HepG2 (cell line): ENCODE measurements around the gene ERFL. TPM values are rescaled to one million over a fixed set of nuclear protein-coding genes. Genes with fewer than 3 reads are reported as not detected.

Experiments
- ATAC-seq: fragments of 200-7000 bp; cut with Tn5 transposase; 3 replicates; pipeline ENCODE4 v1.9.1; 2020; ENCODE audit warnings: mild to moderate bottlenecking, moderate library complexity
- BruUV-seq: library from RNA; stranded (reverse); fragments of 400-500 nt; replicated peaks from 2 replicates; lab custom pipeline; 2021; lab: Mats Ljungman, UMichigan
- CTCF ChIA-PET: fragments of 300-600 bp; formaldehyde crosslinking; extraction: SDS; loops from one replicate; lab custom pipeline; 2021; ENCODE audit warnings: low total read pairs, inconsistent platforms, low intra/inter-chr PET ratio; lab: Yijun Ruan, JAX
- POLR2A ChIA-PET: fragments of 350-600 bp; sonication (Branson Sonifier 250); formaldehyde crosslinking; loops from one replicate; lab custom pipeline; 2020; ENCODE audit warnings: antibody characterized with exemption, inconsistent platforms; lab: Yijun Ruan, JAX
- DNase-seq: peaks from one replicate; pipeline ENCODE4 v3.0.0-alpha.2; 2015; ENCODE audit warnings: low spot score
- FAIRE-seq: peaks from 3 replicates; lab custom pipeline; 2011; peaks lifted over from hg19 to GRCh38; lab: Jason Lieb, UNC
- H2AFZ ChIP-seq: one replicate; pipeline ENCODE4 v1.6.1; 2011; ENCODE audit warnings: low read length, inconsistent platforms
- H3K27ac ChIP-seq: fragments of 300-600 bp; 3 replicates; pipeline ENCODE4 v1.8.0; 2011; ENCODE audit warnings: mixed run types, mild to moderate bottlenecking, mixed read lengths, low read length, inconsistent platforms; ENCODE audit not compliant: insufficient read depth; ENCODE audit errors: extremely low read length
- H3K27me3 ChIP-seq, 2 experiments: fragments of 200-600 bp in 1 of 2; 2 replicates in 1 of 2; 3 replicates in 1 of 2; pipeline versions ENCODE4 v1.6.0 to v1.8.0; 2011; ENCODE audit warnings: low read length in 2 of 2, mild to moderate bottlenecking in 2 of 2, moderate library complexity in 2 of 2, inconsistent platforms in 1 of 2; ENCODE audit not compliant: insufficient read depth in 2 of 2, control insufficient read depth in 1 of 2
- H3K36me3 ChIP-seq, 2 experiments: fragments of 200-600 bp in 1 of 2; replicated peaks in 1 of 2; 2 replicates in 1 of 2; 3 replicates in 1 of 2; pipeline versions ENCODE4 v1.5.1 to v1.8.0; 2011; ENCODE audit warnings: low read length in 2 of 2, inconsistent platforms in 1 of 2; ENCODE audit not compliant: insufficient read depth in 2 of 2, control insufficient read depth in 1 of 2
- H3K4me1 ChIP-seq: 2 replicates; pipeline ENCODE4 v1.5.1; 2012; ENCODE audit warnings: low read length, inconsistent platforms; ENCODE audit not compliant: insufficient read depth
- H3K4me2 ChIP-seq: 2 replicates; pipeline ENCODE4 v1.6.0; 2011; ENCODE audit warnings: low read depth, low read length, inconsistent platforms
- H3K4me3 ChIP-seq, 3 experiments: fragments of 200-600 bp in 1 of 3; sonication (generic), shearing (Covaris generic) in 1 of 3; replicated peaks in 1 of 3; 2 replicates each; pipeline ENCODE4 v1.5.1; 2011 to 2016; ENCODE audit warnings: low read length in 3 of 3, inconsistent platforms in 2 of 3, low read depth in 2 of 3, mild to moderate bottlenecking in 2 of 3, control low read depth in 1 of 3, mixed read lengths in 1 of 3; ENCODE audit not compliant: insufficient read depth in 1 of 3
- H3K79me2 ChIP-seq: one replicate; pipeline ENCODE4 v1.6.1; 2011; ENCODE audit warnings: low read length, inconsistent platforms; ENCODE audit not compliant: insufficient read depth
- H3K9ac ChIP-seq: 2 replicates; pipeline ENCODE4 v1.6.0; 2011; ENCODE audit warnings: mild to moderate bottlenecking, low read depth, low read length, inconsistent platforms; ENCODE audit not compliant: insufficient read depth
- H3K9me3 ChIP-seq: 2 replicates; pipeline ENCODE4 v1.5.1; 2012; ENCODE audit warnings: mild to moderate bottlenecking, low read length
- H4K20me1 ChIP-seq: 2 replicates; pipeline ENCODE4 v1.6.0; 2011; ENCODE audit warnings: inconsistent platforms, mild to moderate bottlenecking, low read length, moderate library complexity; ENCODE audit not compliant: insufficient read depth
- DR1 ChIP-seq: sonication (generic); formaldehyde crosslinking; IDR thresholded peaks from 2 replicates; pipeline ENCODE4 v1.8.0; 2021; ENCODE audit warnings: mild to moderate bottlenecking, missing genetic modification reagents, inconsistent platforms
- GRHL1 ChIP-seq: sonication (generic); formaldehyde crosslinking; conservative IDR thresholded peaks from 2 replicates; pipeline ENCODE4 v1.8.0; 2022; ENCODE audit warnings: missing genetic modification reagents
- MTF2 ChIP-seq: sonication (generic); formaldehyde crosslinking; IDR thresholded peaks from 2 replicates; pipeline ENCODE4 v1.5.0; 2020; ENCODE audit warnings: missing genetic modification reagents, borderline replicate concordance
- MYPOP ChIP-seq: sonication (generic); formaldehyde crosslinking; IDR thresholded peaks from 2 replicates; pipeline ENCODE4 v1.8.1; 2023; ENCODE audit warnings: mild to moderate bottlenecking, moderate library complexity, missing genetic modification reagents
- STAT5B ChIP-seq: sonication (generic); formaldehyde crosslinking; IDR thresholded peaks from 2 replicates; pipeline ENCODE4 v1.4.0; 2020; ENCODE audit warnings: missing genetic modification reagents
- TARDBP ChIP-seq: sonication (generic); formaldehyde crosslinking; IDR thresholded peaks from 2 replicates; pipeline ENCODE4 v1.8.0; 2022; ENCODE audit warnings: mild to moderate bottlenecking, missing genetic modification reagents
- YEATS4 ChIP-seq: sonication (generic); formaldehyde crosslinking; IDR thresholded peaks from 2 replicates; pipeline ENCODE4 v1.4.0; 2020; ENCODE audit warnings: missing genetic modification reagents, borderline replicate concordance
- ZBTB37 ChIP-seq: sonication (generic); formaldehyde crosslinking; IDR thresholded peaks from 2 replicates; pipeline ENCODE4 v1.4.0; 2020; ENCODE audit warnings: mild to moderate bottlenecking, missing genetic modification reagents
- ZBTB38 ChIP-seq: sonication (generic); formaldehyde crosslinking; IDR thresholded peaks from 2 replicates; pipeline ENCODE4 v1.5.1; 2020; ENCODE audit warnings: mild to moderate bottlenecking, missing genetic modification reagents
- ZFP90 ChIP-seq: sonication (generic); formaldehyde crosslinking; IDR thresholded peaks from 2 replicates; pipeline ENCODE4 v1.8.0; 2022; ENCODE audit warnings: missing genetic modification reagents, mild to moderate bottlenecking, inconsistent platforms, borderline replicate concordance
- ZNF143 ChIP-seq: sonication (generic); formaldehyde crosslinking; IDR thresholded peaks from 2 replicates; pipeline ENCODE4 v1.4.0; 2020; ENCODE audit warnings: missing genetic modification reagents
- ZNF414 ChIP-seq: sonication (generic); formaldehyde crosslinking; IDR thresholded peaks from 2 replicates; pipeline ENCODE4 v1.5.0; 2020; ENCODE audit warnings: missing genetic modification reagents
- ZNF44 ChIP-seq: sonication (generic); formaldehyde crosslinking; IDR thresholded peaks from 2 replicates; pipeline ENCODE4 v1.5.1; 2020; ENCODE audit warnings: mild to moderate bottlenecking, missing genetic modification reagents
- ZNF749 ChIP-seq: sonication (generic); formaldehyde crosslinking; IDR thresholded peaks from 2 replicates; pipeline ENCODE4 v1.8.0; 2022; ENCODE audit warnings: mild to moderate bottlenecking, missing genetic modification reagents, moderate library complexity, borderline replicate concordance
- ZNF800 ChIP-seq: sonication (generic); formaldehyde crosslinking; IDR thresholded peaks from 2 replicates; pipeline ENCODE4 v1.4.0; 2020; ENCODE audit warnings: missing genetic modification reagents
- WGBS: methylation state at CpG from one replicate; pipeline ENCODE4 v1.1.6; 2017; ENCODE audit warnings: low lambda C conversion rate; 5-methylcytosine and 5-hydroxymethylcytosine counted together
- in situ Hi-C: cut with HindIII; loops from 2 replicates; pipeline ENCODE4 v1.10.0; 2017; ENCODE audit warnings: low pct_unique_long_range_greater_than_20kb; ENCODE audit not compliant: extremely low pct_ligation_motif_present
- intact Hi-C: fragments of 100-400 bp; cut with micrococcal nuclease; formaldehyde crosslinking; loops from one replicate; pipeline ENCODE4 v1.10.0; 2022; ENCODE audit not compliant: unreplicated experiment
- polyA plus RNA-seq, 8 experiments: library from polyadenylated mRNA; depleted of rRNA in 3 of 8; stranded (reverse) in 7 of 8; unstranded in 1 of 8; fragments of >200 nt; fragmentation: Illumina TruSeq in 4 of 8; extraction: Trizol in 4 of 8; gene quantifications; 2 replicates each; pipeline versions ENCODE4 v1.2.1 to v1.2.3, GENCODE V29; 2011 to 2016; ENCODE audit warnings: low read depth in 4 of 8, missing spikeins in 1 of 8, mixed read lengths in 1 of 8; ENCODE audit not compliant: insufficient read depth in 1 of 8
- total RNA-seq, 5 experiments: library from RNA; depleted of rRNA; stranded (reverse); fragments of >200 nt; fragmentation: Illumina TruSeq; extraction: Trizol; gene quantifications; 2 replicates each; pipeline ENCODE4 v1.2.3, GENCODE V29; 2016; ENCODE audit warnings: low read depth in 1 of 5

ERFL gene
- total and polyA plus RNA-seq, 2 of the 13 experiments (the other 11 are each of a cell fraction or from before 2014, with no cell fraction given): not detected

GRCh38 chr19:41883821-41884733 is 44.2 kb downstream of the ERFL start:
- ChIA-PET CTCF (no interaction called here), POLR2A (interaction anchor here (0.6 to 2.4 kb wide), 7 partner anchors 12 to 398 kb away, joined by 3 to 26 read pairs (median 3); partner anchors contain the start of genes GSK3A, RABAC1 and RPS19)
- TSS peak; percentile 80 for BruUV-seq
- H3K9me3 ChIP-seq: no peaks in the 10 kb centered on the region
- H3K27ac ChIP-seq: peak overlapping the region; percentile 71
- peak overlapping the region; percentile 83 for H3K9ac ChIP-seq
- peak overlapping the region; percentile 93 for H3K4me2 ChIP-seq
- ATAC-seq (peak; percentile 91), FAIRE-seq (peak; percentile 85), DNase-seq (peak; percentile 93)
- peaks cover 25% of the 10 kb centered on the region for H3K79me2 ChIP-seq
- H4K20me1 ChIP-seq: no peaks in the 10 kb centered on the region
- intact Hi-C loops (no loop called here), in situ Hi-C loops (loop anchor here (5.0 to 10.0 kb wide), 2 partner anchors 51 to 73 kb away; partner anchors contain the start of gene RABAC1)
- H3K36me3 ChIP-seq: 0 out of 5 replicates have a peak, but pooled peaks cover 2 to 4% of the 10 kb centered on the region in 2 experiments
- 0% methylated on average over 13 of the region's 66 CpGs for WGBS
- peak overlapping the region; percentile 87 to 95 (median 88) for H3K4me3 ChIP-seq
- no peak overlapping the region for H2AFZ ChIP-seq
- H3K4me1 ChIP-seq: peaks cover 51% of the 10 kb centered on the region
- H3K27me3 ChIP-seq: no peaks in the 10 kb centered on the region; a peak in 2 of 5 replicates
- TF ChIP-seq DR1 (peak; percentile 60; the same call in 1 of the 2 replicates), ZBTB37 (0 out of 2 replicates have a peak, but pooled peaks have one; percentile 1), ZNF800 (peak; percentile 72), STAT5B (no peak), ZNF749 (CRISPR knock-in tag) (peak; percentile 81; the same call in 1 of the 2 replicates), MTF2 (CRISPR knock-in tag) (no peak; the same call in 1 of the 2 replicates), YEATS4 (CRISPR knock-in tag) (peak; percentile 93), ZBTB38 (CRISPR knock-in tag) (peak; percentile 75; the same call in 1 of the 2 replicates), ZNF44 (CRISPR knock-in tag) (no peak), ZNF414 (CRISPR knock-in tag) (peak; percentile 71), MYPOP (peak; percentile 98), ZNF143 (CRISPR knock-in tag) (peak; percentile 72), GRHL1 (CRISPR knock-in tag) (no peak), TARDBP (CRISPR knock-in tag) (peak; percentile 86), ZFP90 (0 out of 2 replicates have a peak, but pooled peaks have one; percentile 27)
